GM21367 (cell line): ENCODE results near the gene IL24.

Source experiments
- ATAC-seq: cut with Tn5 transposase; IDR thresholded peaks from one replicate; pipeline ENCODE4 v1.9.1; 2021; ENCODE audit not compliant: unreplicated experiment

The IL24 gene

DNA sequence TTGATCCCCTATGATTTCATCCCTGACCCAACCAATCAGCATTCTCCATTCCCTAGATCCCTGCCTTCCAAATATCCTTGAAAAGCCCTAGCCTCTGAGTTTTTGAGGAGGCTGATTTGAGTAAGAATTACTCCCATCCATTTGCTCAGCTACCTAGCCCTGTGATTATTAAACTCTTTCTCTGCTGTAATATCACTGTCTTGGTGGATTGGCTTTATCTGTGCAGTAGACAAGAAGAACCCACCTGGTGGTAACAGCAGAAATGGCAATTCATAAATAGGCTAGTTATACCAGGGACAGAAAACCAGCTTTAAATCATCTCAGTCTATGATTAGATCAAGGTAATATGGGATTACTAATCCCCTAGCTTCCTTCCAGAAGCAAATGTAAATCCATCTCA is 18.8 kb upstream of the IL24 start:
- ATAC-seq = no peak

DNA sequence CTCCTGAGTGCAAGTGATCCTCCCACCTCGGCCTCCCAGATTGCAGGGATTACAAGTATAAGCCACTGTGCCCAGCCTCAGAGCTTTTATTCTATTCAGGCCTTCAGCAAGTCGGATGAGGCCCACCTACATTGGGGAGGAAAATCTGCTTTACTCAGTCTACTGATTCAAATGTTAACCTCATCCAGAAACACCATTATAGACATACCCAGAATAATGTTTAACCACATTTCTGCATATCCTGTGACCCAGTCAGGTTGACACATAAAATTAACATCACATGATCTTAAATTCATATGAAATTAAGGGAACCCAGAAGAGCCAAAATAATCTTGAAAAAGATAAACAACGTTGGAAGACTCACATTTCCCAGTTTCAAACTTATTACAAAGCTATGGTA is 16.9 kb upstream of the IL24 start:
- ATAC-seq = no peak

DNA sequence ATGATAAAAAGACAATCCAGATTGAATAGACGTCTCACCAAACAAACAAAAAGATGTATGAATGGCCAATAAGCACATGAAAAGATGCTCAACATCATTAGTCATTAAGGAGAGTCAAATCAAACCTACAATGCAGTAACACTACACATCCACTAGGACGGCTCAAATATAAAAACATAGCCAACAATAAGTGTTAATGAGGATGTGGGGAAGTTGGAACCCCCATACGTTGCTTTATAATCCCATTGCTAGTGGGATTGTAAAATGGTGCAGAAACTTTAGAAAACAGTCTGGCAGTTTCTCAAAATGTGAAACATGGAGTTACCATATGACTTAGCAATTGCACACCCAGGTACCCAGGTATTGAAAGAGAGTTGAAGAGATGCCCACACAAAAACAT is 14.7 kb upstream of the IL24 start:
- ATAC-seq = no peak

DNA sequence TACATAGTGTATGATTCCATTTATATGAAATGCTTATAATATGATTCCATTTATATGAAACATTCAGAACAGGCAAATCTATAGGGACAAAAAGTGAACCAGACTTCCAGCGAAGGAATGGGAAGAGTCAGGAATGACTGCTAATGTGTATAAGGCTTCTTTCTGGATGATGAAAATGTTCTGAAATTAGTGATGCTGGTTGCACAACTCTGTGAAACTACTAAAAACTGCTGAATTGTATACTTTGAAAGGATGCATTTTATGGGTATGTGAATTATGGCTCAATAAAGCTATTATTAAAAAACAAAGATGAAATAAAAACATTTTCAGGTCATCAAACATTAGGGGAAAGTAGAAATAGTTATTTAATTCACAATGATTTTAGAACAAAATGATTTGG is 14.1 kb upstream of the IL24 start:
- no peak for ATAC-seq

DNA sequence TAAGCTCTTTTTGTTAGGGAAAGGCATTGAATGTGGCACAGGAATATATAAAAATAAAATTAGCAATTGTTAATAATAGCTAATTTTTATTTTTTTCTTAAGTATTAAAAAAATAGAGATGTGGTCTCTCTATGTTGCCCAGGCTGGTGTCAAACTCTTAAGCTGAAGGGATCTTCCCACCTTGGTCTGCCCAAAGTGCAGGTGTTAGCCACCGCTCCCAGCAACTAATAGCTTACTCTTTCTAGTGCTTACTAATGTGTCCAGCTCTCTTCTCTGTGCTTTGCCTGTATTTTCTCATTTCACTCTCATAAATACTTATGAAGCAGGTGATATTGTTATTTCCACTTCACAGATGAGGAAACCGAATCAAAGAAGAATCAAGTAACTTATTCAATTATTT is 13.4 kb upstream of the IL24 start:
- no peak for ATAC-seq

DNA sequence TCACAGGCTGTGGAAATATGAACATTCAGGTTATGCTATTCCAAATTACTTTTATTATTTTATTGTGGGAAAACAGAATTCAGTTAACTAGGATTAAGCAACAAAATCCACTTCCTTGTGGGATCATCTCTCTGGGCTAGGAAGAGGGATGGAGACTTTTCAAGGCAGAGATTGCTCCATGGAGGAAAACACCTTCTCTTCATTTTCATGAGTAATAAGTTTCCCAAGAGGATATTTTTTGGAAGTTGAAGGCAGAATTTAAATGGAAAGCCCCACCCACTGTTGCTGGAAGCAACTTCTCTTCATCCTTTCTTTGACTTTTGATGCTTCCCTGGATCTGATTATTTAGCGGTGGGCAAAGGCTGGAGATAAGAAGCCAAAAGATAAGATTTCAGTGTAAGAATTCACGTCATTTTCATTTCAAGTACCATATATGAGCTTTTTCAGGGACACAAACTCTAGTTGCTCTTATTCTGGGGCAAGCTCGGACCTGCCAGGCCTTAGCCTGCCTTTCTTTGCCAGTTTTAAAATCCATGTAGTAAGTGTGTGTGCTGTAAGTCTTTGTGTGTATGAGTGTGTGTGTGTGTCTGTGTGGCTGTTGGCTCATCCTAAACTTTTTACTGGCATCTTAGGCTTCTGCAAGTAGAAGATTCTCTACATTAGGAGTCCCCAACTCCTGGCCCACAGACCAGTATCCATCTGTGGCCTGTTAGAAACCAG is 11.7 kb upstream of the IL24 start:
- no peak for ATAC-seq

DNA sequence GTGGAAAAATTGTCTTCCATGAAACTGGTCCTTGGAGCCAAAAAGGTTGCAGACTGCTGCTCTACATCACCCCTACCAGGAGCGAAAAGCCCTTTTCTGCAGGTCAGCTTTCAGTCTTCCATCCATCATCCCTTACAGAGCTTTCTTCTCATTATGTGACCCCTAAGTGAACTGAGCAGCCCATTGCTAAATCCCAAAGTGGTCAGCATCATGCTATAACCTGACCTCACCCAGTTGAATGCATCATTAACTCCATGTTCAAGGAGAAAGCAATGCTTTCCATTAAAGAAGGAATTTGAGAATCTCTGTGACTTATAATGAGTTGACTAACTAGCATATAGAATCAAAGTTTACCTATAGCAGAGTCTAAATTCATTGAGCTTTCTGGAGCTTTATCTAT is 10.4 kb upstream of the IL24 start:
- ATAC-seq = no peak

DNA sequence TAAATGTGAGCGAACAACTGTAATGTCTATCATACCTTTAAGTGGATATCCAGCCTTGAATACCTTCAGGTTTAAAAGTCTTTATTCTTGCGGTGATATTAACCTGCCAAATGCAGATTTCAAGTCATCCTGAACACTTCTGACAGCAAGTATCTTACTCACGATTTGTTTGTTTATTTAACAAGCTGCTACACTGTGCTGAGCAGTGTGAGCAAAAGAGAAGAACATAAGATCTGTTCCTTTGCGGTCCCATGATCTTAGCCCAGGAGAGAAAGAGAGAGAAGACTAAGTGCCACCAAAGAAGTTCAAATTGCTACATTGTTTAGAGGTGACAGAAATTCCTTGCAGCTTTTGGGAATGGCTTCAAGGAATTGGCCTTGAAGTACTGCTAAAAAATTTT is 9.5 kb upstream of the IL24 start:
- ATAC-seq = no peak

DNA sequence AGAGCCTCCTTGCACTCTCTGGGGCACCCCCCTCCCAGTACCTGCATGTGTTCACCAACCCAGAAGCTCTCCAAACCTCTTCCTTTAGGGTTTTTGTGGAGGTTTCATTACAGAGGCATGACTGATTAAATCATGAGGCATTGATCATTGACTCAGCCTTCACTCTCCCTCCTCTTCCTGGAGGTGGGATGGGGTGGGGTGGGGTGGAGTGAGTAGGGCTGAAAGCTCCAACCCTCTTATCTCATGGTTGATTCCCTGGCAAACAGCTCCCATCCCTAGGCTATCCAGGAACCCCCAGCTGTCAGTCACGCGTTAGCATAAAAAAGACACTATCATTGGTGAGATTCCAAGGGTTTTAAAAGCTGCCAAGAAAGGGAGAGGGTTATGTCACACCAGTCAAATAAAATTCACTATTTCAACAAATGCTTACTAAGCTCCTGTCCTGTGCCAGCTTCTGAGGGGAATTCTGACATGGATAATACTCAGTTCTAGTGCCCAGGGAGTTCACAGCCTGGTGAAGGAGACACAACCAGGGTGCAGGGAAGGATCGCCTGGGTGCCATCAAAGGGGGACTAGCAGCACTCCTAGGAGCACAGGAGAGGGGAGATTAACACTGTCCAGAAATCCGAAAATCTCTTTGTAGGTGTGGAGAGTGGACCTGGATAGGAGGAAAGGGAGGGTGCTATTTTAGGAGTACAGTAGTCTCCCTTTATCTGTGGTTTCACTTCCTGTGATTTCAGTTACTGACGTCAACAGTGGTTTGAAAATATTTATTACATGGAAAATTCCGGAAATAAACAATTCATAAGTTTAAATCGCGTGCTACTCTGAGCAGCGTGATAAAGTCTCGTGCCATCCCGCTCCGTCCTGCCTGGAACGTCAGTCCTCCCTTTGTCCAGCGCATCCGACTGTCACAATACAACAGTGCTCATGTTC is 6.8 kb upstream of the IL24 start:
- no peak for ATAC-seq

DNA sequence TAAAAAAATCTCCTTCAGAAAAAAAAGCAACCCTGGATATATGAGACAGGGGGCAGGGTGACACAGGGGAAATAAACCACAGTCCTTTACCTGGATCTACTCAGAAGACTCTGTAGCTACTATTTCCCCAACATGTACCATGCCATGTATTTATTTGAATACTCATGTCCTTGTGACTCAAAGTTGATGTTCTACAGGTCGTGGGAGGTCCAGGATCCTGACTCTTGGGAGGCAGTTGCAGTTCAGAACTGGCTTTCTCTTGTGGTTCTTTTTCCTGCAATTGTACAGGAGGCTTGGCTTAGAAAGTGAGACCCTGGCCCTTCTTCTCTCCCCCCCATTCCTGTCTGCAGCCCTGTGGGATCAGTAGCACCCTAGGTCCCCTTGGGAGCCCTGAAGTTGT is 5.8 kb upstream of the IL24 start:
- ATAC-seq = no peak

DNA sequence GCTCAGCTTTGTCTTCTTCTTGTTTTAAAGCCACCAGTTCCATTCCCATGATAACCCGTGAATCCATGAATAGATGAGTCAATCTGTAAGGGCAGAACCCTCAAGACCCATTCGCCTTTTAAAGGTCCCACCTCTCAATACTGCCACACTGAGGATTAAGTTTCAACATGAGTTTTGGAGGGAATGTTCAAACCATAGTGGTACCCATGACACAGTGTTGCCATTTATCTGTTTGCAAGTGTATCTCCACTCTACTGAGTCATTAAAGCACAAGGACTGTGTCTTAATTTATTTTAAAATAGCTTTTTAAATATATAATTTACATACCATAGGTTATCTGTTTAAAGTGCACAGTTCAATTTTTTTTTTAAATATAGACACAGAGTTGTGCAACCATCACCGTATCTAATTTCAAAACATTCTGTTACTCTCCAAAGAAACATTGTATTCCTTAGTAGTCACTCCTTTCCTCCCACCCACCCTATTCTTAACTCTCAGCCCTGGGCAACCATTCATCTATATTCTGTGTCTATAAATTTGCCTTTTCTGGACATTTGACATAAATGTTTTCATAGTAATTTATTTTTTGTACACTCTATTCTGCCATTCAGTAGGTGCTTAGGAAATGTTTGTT is 4.8 kb upstream of the IL24 start:
- ATAC-seq = no peak

DNA sequence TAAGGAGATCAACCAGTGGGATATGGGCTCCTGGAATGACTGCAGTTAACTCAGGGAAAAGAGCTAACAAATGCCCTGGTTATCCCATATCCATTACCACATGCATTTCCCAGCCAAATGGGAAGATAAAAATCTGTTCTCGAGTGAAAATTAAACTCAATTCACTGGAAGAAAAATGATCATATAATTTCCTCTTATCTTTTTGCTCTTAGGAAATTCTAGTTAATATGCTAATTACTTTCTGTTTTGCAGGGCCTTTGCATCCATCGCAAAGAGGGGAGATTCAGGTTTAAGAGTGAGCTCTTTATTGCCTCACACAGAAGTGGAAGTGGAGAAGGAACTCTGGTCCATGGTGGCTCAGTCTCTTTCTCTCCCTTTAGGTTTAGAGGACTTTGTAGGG is 3.9 kb upstream of the IL24 start:
- ATAC-seq = no peak

DNA sequence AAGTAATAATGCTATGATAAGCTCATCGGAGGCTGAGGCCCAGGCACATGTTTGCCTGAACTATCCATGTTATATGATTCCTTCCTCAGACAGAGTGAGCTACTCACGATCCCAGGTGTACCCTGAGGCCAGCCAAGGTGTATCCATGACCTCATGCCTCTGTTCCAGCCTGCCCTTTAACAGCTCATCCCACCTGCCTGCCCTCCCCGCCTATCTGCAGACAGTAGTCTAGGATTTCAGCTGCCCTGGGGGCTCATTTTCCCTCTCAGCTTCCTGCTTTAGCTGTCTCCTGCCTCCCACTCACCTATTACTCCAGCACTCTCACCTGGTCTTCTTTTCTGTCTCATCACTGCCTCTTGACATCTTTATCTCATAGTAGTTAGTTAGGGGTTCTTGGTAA is 1.9 kb upstream of the IL24 start:
- ATAC-seq = no peak

DNA sequence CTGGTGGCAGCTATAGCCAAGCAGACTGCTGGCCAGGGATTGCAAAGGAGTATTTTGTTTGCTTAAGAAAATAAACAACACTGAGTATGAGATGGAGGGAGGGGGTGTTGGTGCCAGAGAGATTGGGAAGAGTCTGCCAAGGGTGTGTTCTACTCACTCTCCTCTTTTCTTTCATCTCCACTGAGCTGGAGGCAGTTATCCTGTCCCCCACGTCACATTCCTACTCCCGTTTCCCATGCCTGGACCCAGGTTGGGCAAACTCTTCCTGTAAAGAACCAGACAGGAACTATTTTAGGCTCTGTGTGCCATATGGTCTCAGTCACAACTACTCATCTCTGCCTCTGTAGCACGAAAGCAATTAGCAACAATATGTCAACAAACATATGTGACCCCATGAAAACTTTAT is 1.4 kb upstream of the IL24 start:
- no peak for ATAC-seq

DNA sequence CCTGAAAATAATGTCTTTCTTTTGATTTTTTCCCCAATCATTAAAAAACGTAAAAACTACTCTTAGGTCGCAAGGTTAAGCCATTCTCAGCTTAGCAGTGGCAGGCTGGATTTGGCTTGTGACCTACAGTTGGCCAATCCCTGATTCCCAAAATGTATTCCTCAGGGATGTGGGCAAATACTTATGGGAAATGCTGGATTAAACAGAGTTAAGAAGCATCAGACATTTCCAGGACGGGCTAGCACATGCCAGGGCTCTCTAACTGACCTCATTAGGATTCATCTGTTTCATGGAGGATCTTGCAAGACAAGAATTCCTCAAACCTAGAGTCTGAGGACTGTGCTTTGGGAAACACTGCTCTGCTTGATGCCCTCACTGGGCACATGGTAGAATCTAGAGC is 982 bp upstream of the IL24 start:
- ATAC-seq = no peak

DNA sequence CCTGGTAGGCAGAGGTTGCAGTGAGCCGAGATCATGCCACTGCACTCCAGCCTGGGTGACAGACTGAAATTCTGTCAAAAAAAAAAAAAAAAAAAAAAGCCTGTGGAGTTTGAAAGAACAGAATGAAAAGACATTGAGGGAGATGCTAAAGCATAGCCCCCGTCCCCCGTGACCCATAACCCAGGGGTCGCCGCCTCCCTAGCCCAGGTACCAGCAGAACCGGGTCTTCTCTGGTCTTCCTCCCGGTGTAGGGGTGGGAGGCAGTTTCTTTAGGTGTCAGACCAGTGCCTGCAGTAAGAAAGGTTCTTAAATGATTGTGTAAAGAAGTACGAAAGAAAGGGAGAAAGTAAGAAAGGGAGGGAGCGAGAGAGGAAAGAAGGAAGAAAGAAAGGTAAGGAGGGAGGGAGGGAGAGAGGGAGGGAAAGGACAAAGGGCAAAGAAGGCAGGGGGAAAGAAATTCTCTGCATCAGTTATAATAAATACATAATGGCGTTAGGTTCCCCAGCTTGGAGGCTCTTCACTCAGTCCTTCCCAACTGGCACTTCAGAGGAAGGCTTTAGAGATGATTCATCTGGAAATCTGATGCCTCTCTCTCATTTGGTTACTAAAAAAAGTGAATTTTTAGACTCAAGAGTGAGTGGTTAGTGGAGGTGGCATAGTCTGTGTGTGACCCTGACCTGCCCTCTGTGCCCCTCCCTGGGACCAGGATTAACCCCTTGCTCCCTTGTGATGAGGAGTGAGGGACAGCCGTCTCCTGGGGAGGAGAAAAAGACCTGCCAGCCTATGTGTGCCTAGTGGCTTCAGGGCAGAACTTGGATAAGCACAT is 1.1 kb downstream of the IL24 start:
- no peak for ATAC-seq

DNA sequence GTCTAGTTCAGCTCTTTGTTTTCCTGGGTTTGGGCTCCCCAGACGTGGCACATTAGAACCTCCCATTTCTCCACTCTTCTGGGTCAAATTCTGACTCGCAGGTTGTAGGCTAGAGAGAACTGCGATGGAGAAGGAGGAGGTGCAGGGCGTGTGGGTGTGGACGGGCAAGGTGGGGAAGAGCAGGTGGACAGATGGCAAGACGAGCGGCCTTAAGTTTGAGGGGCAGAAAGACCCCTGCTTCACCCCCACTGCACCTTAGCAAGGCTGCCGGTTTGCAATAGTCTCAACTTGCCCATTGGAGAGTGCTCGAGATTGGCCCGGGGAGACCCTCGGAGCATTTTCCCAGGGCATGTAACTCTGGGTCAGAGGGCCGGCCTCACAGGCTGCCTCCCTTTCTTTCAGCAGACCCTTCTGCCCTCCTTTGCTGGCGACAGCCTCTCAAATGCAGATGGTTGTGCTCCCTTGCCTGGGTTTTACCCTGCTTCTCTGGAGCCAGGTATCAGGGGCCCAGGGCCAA is 1.7 kb downstream of the IL24 start:
- ATAC-seq = no peak

DNA sequence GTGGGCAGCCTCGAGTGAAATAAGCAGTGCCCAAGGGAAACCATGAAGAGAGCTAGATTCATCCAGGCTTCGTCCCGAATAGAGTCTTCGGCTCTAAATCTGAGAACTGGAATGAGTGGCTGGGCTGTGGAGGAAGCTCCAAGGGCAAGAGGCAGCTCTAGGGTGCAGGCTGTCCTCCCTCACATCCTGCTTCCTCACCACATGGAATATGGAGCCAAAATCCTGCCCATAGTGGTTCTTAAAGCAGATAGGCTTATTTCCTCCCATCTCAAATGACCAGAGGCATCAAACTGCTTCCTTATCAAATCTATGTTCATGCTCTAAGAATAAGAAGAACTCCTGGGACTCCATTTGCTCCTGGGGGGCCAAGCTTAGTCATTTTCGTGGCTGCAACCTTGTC is 2.5 kb downstream of the IL24 start:
- ATAC-seq = no peak

DNA sequence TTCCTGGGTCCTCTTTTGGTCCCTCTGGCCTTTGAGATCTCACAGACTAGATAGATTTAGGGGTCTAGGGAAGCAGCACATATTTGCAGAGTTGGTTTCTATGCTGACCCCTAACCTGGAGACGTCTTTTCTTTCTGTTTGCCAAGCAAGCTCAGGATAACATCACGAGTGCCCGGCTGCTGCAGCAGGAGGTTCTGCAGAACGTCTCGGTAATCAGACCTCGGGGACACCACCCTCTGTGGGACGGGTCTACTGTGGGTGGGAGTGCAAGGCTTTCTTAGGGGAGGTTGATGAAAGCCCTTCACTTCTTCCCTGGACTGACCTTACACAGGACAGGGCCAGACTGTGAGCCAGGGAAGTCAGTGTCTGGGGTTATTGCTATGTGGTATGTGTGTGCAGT is 2.9 kb downstream of the IL24 start:
- ATAC-seq = no peak

DNA sequence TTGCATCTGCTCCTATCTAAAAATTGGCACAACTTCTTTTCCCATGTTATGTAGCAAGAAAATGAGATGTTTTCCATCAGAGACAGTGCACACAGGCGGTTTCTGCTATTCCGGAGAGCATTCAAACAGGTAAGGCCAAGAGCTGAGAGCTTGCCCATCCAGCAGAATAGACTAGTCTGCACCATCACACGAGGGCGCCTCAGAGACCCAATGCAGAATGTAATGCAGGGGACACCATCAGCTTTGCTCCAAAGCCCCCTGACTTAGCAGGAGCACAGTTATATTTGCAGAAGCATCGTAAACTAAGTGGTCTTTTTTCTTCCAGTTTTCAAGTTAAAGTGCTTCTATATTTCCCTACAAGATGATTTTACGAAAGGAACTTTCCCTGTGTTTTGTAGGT is 4.7 kb downstream of the IL24 start:
- no peak for ATAC-seq

DNA sequence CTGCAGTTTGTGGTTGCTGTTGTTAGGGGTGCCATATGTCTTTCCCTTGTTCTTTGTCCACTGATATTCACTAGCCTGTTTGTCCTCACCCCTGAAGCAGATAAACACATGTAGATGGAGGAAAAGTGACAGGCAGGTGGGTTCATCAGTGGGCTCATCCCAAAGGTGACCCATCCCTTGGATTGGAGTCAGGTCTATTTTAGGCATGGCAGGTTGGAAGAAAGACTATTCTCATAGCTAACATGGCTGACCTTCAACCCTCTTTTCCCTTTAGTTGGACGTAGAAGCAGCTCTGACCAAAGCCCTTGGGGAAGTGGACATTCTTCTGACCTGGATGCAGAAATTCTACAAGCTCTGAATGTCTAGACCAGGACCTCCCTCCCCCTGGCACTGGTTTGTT is 5.5 kb downstream of the IL24 start:
- no peak for ATAC-seq
